ENCODE results near the gene DCAF10. TPM values are rescaled to one million over a fixed set of nuclear protein-coding genes. Genes with fewer than 3 reads are reported as not detected.

Gene DCAF10
- total RNA-seq, 2 experiments from 2014 or later: 7.2 to 7.5 TPM

- no peaks in the 10 kb centered on the region for H3K27me3 ChIP-seq (ENCODE audit: control insufficient read depth in 1 of 2, insufficient read depth in 2 of 2, low read length in 2 of 2)
Observed at GRCh38 chr9:37903647-37904444, 103.2 kb downstream of the DCAF10 start, which contains the start of gene SLC25A51. Gene SLC25A51, minus strand, starts transcription at chr9:37904127. Its CDS starts 15,577 bp downstream, at chr9:37888550.

GRCh38 chr9:37904445-37905130, 104.0 kb downstream of the DCAF10 start:
- no peaks in the 10 kb centered on the region for H3K27me3 ChIP-seq (ENCODE audit: control insufficient read depth in 1 of 2, insufficient read depth in 2 of 2, low read length in 2 of 2)
- H3K9me3 Mint-ChIP-seq: no peaks in the 10 kb centered on the region
- ChIA-PET POLR2A (interaction anchor here (1.5 to 2.7 kb wide), 2 partner anchors 120 to 164 kb away, joined by 6 to 11 read pairs; partner anchors contain the start of genes EXOSC3 and SHB), CTCF (interaction anchor here (0.8 to 1.3 kb wide), 2 partner anchors 9 to 103 kb away, joined by 3 to 5 read pairs; no protein-coding TSS in a partner anchor)
- intact Hi-C loops (cut with DNase I, micrococcal nuclease): loop anchor here in 1 of 2 experiments (5.0 kb wide), 3 partner anchors 102 to 1137 kb away; partner anchors contain the start of genes DCAF10 and POLR1E
- DNase-seq (peak in 2 of 14 experiments; percentile 3 to 48), ATAC-seq (ENCODE audit: poor library complexity) (no peak)
- TF ChIP-seq CTCF (IDR thresholded peaks at IDR 0.05): peak; percentile 46
- H3K9me3 ChIP-seq (ENCODE audit: control insufficient read depth in 1 of 2, insufficient read depth in 1 of 2, low read length in 2 of 2): no peaks in the 10 kb centered on the region
- H3K27ac Mint-ChIP-seq: peak overlapping the region; percentile 97
- peaks cover 33% of the 10 kb centered on the region for H3K4me1 Mint-ChIP-seq (ENCODE audit: low read depth)
- H3K27ac ChIP-seq (ENCODE audit: low read depth in 1 of 2, low read length in 2 of 2): peak overlapping the region; percentile 57 to 70
- H3K27me3 Mint-ChIP-seq: no peaks in the 10 kb centered on the region
- H3K4me1 ChIP-seq (ENCODE audit: insufficient read depth, low read length): peaks cover 23% of the 10 kb centered on the region
- peak overlapping the region; percentile 100 for H3K4me3 Mint-ChIP-seq
- peak overlapping the region; percentile 61 for H3K4me3 ChIP-seq (ENCODE audit: low read length)
- H3K36me3 Mint-ChIP-seq (ENCODE audit: low read depth): peaks cover 19% of the 10 kb centered on the region
- peaks cover 2% of the 10 kb centered on the region for H3K36me3 ChIP-seq (ENCODE audit: insufficient read depth, low read length)

More at GRCh38 chr9:37903647-37904444, 103.2 kb downstream of the DCAF10 start, which contains the start of gene SLC25A51:
- peak within 1 kb of the TSS; percentile 57 to 70 for H3K27ac ChIP-seq (ENCODE audit: low read depth in 1 of 2, low read length in 2 of 2)
- H3K9me3 ChIP-seq (ENCODE audit: control insufficient read depth in 1 of 2, insufficient read depth in 1 of 2, low read length in 2 of 2): no peaks in the 10 kb centered on the region
- DNase-seq: peak; percentile 93 to 98 (median 95)
- H3K27ac Mint-ChIP-seq: peak within 1 kb of the TSS; percentile 97
- H3K4me1 ChIP-seq (ENCODE audit: insufficient read depth, low read length): peaks cover 23% of the 10 kb centered on the region
- CTCF ChIA-PET: interaction anchor here (0.8 to 2.0 kb wide), 3 partner anchors 10 to 103 kb away, joined by 3 to 13 read pairs (median 5); no protein-coding TSS in a partner anchor
- H3K4me3 ChIP-seq (ENCODE audit: low read length): peak within 1 kb of the TSS; percentile 61
- ATAC-seq (ENCODE audit: poor library complexity): peak; percentile 87
- H3K36me3 ChIP-seq (ENCODE audit: insufficient read depth, low read length): peaks cover 9% of the 10 kb centered on the region
- peak within 1 kb of the TSS; percentile 100 for H3K4me3 Mint-ChIP-seq
- POLR2A ChIA-PET: interaction anchor here (0.6 to 2.7 kb wide), 7 partner anchors 10 to 324 kb away, joined by 3 to 11 read pairs (median 3); partner anchors contain the start of genes DCAF10, EXOSC3, SHB and TOMM5
- intact Hi-C loops (cut with DNase I, micrococcal nuclease): loop anchor here (1.0 to 5.0 kb wide), 7 partner anchors 102 to 1137 kb away; partner anchors contain the start of genes DCAF10 (in 1 of the 2), POLR1E (in 1 of the 2) and SHB (in 1 of the 2)
- no peaks in the 10 kb centered on the region for H3K27me3 Mint-ChIP-seq
- peaks cover 33% of the 10 kb centered on the region for H3K4me1 Mint-ChIP-seq (ENCODE audit: low read depth)
- peak; percentile 88 for TF ChIP-seq CTCF (IDR thresholded peaks at IDR 0.05)
- no peaks in the 10 kb centered on the region for H3K9me3 Mint-ChIP-seq
- peaks cover 27% of the 10 kb centered on the region for H3K36me3 Mint-ChIP-seq (ENCODE audit: low read depth)

- intact Hi-C loops (cut with DNase I, micrococcal nuclease): no loop called here
Observed at GRCh38 chr9:37905131-37905505, 104.5 kb downstream of the DCAF10 start.

More at GRCh38 chr9:37905131-37905505, 104.5 kb downstream of the DCAF10 start:
- Histone ChIP-seq H3K36me3 (ENCODE audit: insufficient read depth, low read length) (no peaks in the 10 kb centered on the region), H3K4me1 (ENCODE audit: insufficient read depth, low read length) (peaks cover 23% of the 10 kb centered on the region), H3K4me3 (ENCODE audit: low read length) (no peak overlapping the region), H3K9me3 (ENCODE audit: control insufficient read depth in 1 of 2, insufficient read depth in 1 of 2, low read length in 2 of 2) (no peaks in the 10 kb centered on the region), H3K27me3 (ENCODE audit: control insufficient read depth in 1 of 2, insufficient read depth in 2 of 2, low read length in 2 of 2) (no peaks in the 10 kb centered on the region), H3K27ac (ENCODE audit: low read depth in 1 of 2, low read length in 2 of 2) (no peak overlapping the region)
- POLR2A ChIA-PET: interaction anchor here (1.5 to 2.7 kb wide), 2 partner anchors 120 to 163 kb away, joined by 6 to 11 read pairs; partner anchors contain the start of genes EXOSC3 and SHB
- H3K36me3 Mint-ChIP-seq (ENCODE audit: low read depth): peaks cover 17% of the 10 kb centered on the region
- peaks cover 33% of the 10 kb centered on the region for H3K4me1 Mint-ChIP-seq (ENCODE audit: low read depth)
- no peaks in the 10 kb centered on the region for H3K27me3 Mint-ChIP-seq
- CTCF ChIA-PET: interaction anchor here (1.3 kb wide), 1 partner anchor 8 kb away, joined by 5 read pairs; no protein-coding TSS in a partner anchor
- no peak for DNase-seq
- TF ChIP-seq CTCF (IDR thresholded peaks at IDR 0.05): no peak
- H3K27ac Mint-ChIP-seq: peak overlapping the region; percentile 97
- no peaks in the 10 kb centered on the region for H3K9me3 Mint-ChIP-seq
- no peak for ATAC-seq (ENCODE audit: poor library complexity)
- H3K4me3 Mint-ChIP-seq: peak overlapping the region; percentile 100
